Right atrium auricular region (tissue), 2 donors: ENCODE data around the gene FAH. TPM values are rescaled to one million over a fixed set of nuclear protein-coding genes. Genes with fewer than 3 reads are reported as not detected.

Experiments
- DNase-seq: peaks from one replicate; pipeline ENCODE4 v3.0.0-alpha.2; 2019; ENCODE audit warnings: low spot score
- H3K27ac ChIP-seq, 2 donors: fragments of 200-600 bp; sonication (generic); 1 replicate in 1 of 2; 2 replicates in 1 of 2; pipeline ENCODE4 v1.5.1; 2016 to 2019
- H3K27me3 ChIP-seq, 2 donors: fragments of 200-600 bp; sonication (generic); one replicate each; pipeline versions ENCODE4 v1.5.1 to v1.6.0; 2017 to 2019
- H3K36me3 ChIP-seq: fragments of 200-600 bp; sonication (generic); one replicate; pipeline ENCODE4 v1.5.1; 2016
- H3K4me1 ChIP-seq, 2 donors: fragments of 200-600 bp; sonication (generic); one replicate each; pipeline versions ENCODE4 v1.5.1 to v1.6.0; 2017 to 2019
- H3K4me3 ChIP-seq, 2 donors: fragments of 200-600 bp; sonication (generic); 1 replicate in 1 of 2; 2 replicates in 1 of 2; pipeline ENCODE4 v1.5.1; 2017 to 2019; ENCODE audit warnings: mild to moderate bottlenecking in 1 of 2, moderate library complexity in 1 of 2
- H3K9me3 ChIP-seq, 2 donors: fragments of 200-600 bp; sonication (generic); one replicate each; pipeline ENCODE4 v1.5.1; 2019
- CTCF ChIP-seq, 2 donors: fragments of 200-600 bp; sonication (generic); IDR thresholded peaks; one replicate each; pipeline ENCODE4 v1.5.1; 2019; ENCODE audit warnings: antibody characterized with exemption in 2 of 2
- total RNA-seq, 2 donors: library from RNA; depleted of rRNA; stranded (reverse); fragments of >200 nt; gene quantifications; one replicate each; pipeline ENCODE4 v1.1.0, GENCODE V29; 2016

The FAH gene
- total RNA-seq, 2 donors from 2014 or later: 14.4 to 14.6 TPM

- no peak for TF ChIP-seq CTCF (IDR thresholded peaks at IDR 0.05)
- H3K27ac ChIP-seq: no peak overlapping the region
- DNase-seq: no peak
Measured at GRCh38 chr15:80233581-80233980, 80.8 kb downstream of the FAH start.

GRCh38 chr15:80234883-80235282 lies 82.1 kb downstream of the FAH start:
- no peak overlapping the region for H3K27ac ChIP-seq
- no peaks in the 10 kb centered on the region for H3K36me3 ChIP-seq
- H3K27me3 ChIP-seq: no peaks in the 10 kb centered on the region
- no peak overlapping the region for H3K4me3 ChIP-seq
- no peak for DNase-seq
- no peaks in the 10 kb centered on the region for H3K9me3 ChIP-seq
- no peaks in the 10 kb centered on the region for H3K4me1 ChIP-seq
- TF ChIP-seq CTCF (IDR thresholded peaks at IDR 0.05): peak in 1 of 2 donors; percentile 43

More at GRCh38 chr15:80233581-80233980, 80.8 kb downstream of the FAH start:
- H3K36me3 ChIP-seq: no peaks in the 10 kb centered on the region
- H3K4me3 ChIP-seq: no peak overlapping the region
- no peaks in the 10 kb centered on the region for H3K4me1 ChIP-seq
- no peaks in the 10 kb centered on the region for H3K9me3 ChIP-seq
- no peaks in the 10 kb centered on the region for H3K27me3 ChIP-seq

Other genes with a start within 250 kb of the FAH start
- gene BCL2A1, start 181.8 kb upstream of the FAH start, total RNA-seq: 1 to 10 TPM; 1.5 to 3.1 TPM
- 100 to 1,000 TPM in 1 of 2 donors, 10 to 100 TPM in 1; 85.1 to 146 TPM for gene ZFAND6, start 93.3 kb upstream of the FAH start, total RNA-seq
- under 1 TPM; 0.22 to 0.59 TPM for gene CTXND1, start 99.2 kb downstream of the FAH start, total RNA-seq